ENCODE measurements around the gene SYNDIG1.

- TF ChIP-seq, protein P1, sequence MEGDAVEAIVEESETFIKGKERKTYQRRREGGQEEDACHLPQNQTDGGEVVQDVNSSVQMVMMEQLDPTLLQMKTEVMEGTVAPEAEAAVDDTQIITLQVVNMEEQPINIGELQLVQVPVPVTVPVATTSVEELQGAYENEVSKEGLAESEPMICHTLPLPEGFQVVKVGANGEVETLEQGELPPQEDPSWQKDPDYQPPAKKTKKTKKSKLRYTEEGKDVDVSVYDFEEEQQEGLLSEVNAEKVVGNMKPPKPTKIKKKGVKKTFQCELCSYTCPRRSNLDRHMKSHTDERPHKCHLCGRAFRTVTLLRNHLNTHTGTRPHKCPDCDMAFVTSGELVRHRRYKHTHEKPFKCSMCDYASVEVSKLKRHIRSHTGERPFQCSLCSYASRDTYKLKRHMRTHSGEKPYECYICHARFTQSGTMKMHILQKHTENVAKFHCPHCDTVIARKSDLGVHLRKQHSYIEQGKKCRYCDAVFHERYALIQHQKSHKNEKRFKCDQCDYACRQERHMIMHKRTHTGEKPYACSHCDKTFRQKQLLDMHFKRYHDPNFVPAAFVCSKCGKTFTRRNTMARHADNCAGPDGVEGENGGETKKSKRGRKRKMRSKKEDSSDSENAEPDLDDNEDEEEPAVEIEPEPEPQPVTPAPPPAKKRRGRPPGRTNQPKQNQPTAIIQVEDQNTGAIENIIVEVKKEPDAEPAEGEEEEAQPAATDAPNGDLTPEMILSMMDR (conservative IDR thresholded peaks at IDR 0.05; ENCODE audit: low read depth, low read length): no peak
- TF ChIP-seq EZH2 (IDR thresholded peaks at IDR 0.05; ENCODE audit: borderline replicate concordance, low read depth, low read length, poor library complexity, severe bottlenecking): no peak
These were observed 183.9 kb downstream of the SYNDIG1 start for GRCh38 chr20:24653306-24653705.

All from A673 (cell line).